C1 segment of cervical spinal cord (tissue), 14 donors: ENCODE data around the gene RAB7B.

Source experiments
- DNase-seq, 14 donors: peaks; one replicate each; lab custom pipeline; 2025; lab: John Stamatoyannopoulos, UW

The RAB7B gene

GRCh38 chr1:206022766-206023165 is 19.6 kb upstream of the RAB7B start:
- no peak for DNase-seq

DNA sequence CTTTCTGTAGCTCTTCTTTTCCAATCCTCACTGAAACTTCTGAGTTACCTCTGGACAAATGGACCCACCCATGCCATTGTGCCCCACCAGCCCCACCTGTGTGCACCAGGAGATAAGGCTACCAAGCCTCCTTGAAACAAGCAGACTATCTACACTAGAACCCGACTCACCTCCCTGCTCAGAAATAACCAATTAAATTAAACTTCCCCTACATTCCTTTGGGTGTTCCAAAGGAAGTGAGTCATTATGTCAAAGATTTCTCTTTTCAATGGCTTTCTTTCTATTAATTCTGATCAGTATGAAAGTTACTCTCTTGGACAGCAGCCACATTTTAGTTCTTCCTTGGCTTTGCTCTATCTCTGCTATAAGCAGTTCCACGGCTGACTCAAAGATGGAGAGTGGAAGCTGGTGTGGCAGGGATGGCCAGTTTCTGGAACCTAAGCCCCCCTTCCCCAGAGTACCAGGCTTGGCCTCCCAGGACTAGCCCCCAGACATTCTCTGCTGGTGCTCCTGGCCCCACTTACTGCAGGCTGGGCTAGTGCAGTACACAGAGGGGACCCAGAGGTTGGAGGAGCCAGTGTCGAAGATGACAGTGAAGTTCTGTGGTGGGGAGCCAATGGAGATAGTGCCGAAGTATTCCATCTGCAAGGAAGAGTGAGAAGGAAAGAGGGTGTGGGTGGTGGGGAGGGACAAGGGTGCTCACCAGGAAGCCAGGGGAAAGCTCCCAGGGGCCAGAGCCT is 18.6 kb upstream of the RAB7B start:
- DNase-seq, result no peak

DNA sequence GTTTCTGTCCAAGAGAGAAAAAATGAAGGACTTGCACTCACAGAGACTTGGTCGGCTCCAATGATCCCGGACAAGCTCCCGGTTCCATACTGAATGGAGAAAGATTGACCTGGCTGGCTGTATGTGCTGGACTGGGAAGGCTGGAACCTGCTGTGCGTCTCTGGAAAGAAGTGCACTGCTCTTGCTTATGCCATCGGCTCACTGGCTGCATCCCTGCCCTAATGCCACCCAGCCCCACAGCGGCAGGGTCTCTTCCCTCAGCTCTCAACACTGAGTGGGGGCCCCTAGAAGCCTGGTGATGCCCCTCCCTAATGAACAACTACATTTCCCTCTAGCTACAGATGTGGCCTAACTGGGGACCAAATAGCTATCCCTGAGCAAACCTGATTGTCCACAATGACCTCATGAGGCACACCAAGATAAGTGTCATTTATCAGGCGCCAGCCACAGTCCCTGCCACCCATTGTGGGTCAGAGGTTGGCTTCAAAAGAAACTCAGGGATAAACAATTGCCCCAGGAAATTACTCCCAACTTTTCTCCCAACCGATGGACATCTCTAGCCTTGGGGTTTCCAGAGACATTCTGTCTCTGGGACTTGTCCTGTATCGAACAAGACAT is 17.9 kb upstream of the RAB7B start:
- no peak for DNase-seq

- DNase-seq, result no peak
Observed at GRCh38 chr1:206020393-206021007, 17.3 kb upstream of the RAB7B start.

DNA sequence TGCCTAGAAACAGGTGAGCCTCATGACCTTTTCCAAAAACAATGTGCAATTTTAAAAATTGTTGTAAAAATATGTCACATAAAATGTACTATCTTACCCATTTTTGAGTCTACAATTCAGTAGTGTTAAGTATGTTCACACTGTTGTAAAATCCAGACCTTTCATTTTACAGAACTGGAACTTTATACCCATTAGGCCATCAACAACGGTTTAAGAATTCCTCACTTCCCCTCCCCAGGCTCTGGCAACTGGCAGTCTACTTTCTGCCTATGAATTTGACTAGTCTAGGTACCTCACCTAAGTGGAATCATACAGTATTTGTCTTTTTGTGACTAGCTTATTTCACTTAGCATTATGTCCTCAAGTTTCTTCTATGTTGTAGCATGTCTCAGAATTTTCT is 11.9 kb upstream of the RAB7B start:
- no peak for DNase-seq

- DNase-seq, result no peak
Observed at GRCh38 chr1:206014601-206015000, 11.4 kb upstream of the RAB7B start.

DNA sequence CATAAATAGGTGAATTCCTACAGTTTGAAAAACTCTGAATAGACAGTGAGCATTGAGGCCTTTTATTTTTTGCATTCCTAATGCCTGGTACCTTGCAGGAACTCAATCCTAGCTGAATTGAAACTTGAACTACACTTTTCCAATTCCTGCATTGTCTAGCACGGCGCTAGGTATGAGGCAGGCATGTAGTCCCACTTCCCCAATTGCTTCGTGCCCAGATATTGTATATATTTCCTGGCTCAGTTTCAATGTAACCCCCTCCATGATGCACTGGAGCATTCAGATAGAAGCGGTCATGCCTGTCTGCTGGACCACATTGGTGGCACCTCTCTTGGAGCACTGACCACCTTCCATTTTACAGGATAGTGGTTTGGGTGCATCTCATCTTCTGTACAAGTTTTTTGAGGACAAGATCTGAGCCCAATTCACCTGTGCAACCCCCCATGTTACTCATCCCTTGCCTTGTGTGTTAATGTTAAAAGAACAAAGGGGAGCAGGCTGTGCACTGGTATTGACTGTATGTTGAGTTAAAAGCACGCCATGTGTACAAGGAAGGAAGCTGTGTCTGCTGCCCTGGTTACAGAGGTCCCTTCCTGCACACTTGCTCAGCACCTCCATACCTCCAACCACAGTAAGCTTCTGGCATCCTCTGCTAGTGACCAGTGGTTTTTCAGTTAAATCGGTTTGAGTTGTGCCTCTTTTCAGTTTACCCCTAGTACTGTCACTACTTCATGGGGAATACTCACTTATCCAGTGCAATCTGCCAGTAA is 10.0 kb upstream of the RAB7B start:
- no peak for DNase-seq

DNA sequence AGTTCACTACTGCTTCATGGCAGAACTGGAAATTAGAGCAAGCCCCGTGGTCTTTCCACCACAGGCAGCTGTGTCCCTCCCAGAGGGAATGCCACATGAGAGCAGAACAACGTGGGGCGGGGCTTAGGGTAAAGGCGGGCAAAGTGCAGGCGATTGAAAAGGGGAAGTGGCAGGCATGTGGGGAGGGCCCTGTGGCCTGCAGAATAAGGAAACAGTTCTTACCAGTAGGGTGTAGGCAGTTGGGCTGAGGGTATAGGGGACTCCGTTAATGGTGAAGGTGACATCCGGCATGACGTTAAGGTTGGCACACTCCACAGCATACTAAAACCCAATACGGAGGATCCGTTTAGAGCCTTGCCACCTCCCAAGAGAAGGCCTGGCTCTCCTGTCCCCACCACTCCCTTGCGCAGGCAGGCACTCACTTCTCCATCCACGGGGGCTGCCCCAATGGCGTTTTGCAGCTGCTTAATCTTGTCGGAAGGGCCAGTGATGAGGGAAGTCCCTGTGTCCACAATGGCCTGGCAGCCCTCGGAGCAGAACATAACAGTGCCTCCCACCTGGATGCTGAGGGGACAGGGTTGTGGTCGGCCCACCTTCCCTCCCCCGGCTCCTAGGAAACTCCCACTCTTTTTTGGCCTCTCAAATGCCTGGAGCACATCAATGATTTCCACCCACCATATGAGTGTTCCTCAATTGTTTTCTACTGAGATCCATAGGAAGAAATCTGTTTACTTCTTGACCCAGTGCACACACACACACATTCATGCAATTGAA is 9.1 kb upstream of the RAB7B start:
- peak in 7 of 14 donors; percentile 36 to 74 (median 52) for DNase-seq

- no peak for DNase-seq
Observed at GRCh38 chr1:206011057-206011456, 7.9 kb upstream of the RAB7B start.

DNA sequence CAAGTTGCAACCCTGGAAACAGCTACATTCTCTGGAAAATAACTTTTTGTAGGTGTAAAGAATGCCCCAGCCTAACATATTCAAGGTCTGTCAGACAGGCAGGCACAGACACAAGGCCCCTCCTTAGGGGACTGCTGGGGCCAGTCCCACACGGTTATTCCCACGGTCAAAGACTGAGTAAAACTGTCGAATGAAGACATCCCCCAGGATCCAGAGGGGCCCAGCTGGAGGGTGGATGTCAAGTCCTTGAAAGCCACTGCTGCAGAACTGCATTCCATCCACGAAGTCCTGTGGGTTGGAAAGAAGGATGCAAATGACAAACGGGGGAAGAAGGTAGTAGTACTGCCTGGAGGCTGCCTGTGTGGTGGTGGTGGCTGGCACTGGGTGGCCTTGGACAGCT is 6.9 kb upstream of the RAB7B start:
- DNase-seq, result no peak

GRCh38 chr1:206006946-206007345 is 3.8 kb upstream of the RAB7B start:
- DNase-seq, result no peak

DNA sequence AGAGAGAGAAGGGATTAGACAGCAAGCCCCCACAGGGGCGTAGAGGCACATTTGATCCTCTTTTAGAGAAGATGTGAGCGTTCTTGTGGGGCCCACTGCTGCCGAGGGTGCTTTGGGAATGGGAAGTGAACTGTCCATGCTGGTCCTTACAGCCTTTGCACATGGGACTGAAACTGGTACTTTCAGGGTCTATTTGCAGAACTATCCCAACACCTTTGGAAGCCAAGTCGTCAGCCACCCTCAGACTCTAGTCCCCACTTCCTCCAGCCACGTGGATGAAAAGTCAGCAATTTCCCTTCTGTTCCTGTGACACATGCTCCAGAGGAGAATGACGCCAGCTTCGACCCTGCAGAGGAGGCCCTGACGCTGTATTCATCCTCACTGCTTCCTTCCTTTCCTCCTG is 2.6 kb upstream of the RAB7B start:
- DNase-seq, result no peak

- no peak for DNase-seq
Observed at GRCh38 chr1:206005234-206005633, 2.0 kb upstream of the RAB7B start.

- DNase-seq, result no peak
Observed at GRCh38 chr1:206004826-206005225, 1.6 kb upstream of the RAB7B start.

GRCh38 chr1:206003854-206004800 is 932 bp upstream of the RAB7B start:
- no peak for DNase-seq

- no peak for DNase-seq
Observed at GRCh38 chr1:206002160-206002559, 1.0 kb downstream of the RAB7B start.

- peak in 1 of 14 donors; percentile 60 for DNase-seq
Observed at GRCh38 chr1:206001476-206001888, 1.7 kb downstream of the RAB7B start.

GRCh38 chr1:206000641-206001339 is 2.4 kb downstream of the RAB7B start:
- no peak for DNase-seq

DNA sequence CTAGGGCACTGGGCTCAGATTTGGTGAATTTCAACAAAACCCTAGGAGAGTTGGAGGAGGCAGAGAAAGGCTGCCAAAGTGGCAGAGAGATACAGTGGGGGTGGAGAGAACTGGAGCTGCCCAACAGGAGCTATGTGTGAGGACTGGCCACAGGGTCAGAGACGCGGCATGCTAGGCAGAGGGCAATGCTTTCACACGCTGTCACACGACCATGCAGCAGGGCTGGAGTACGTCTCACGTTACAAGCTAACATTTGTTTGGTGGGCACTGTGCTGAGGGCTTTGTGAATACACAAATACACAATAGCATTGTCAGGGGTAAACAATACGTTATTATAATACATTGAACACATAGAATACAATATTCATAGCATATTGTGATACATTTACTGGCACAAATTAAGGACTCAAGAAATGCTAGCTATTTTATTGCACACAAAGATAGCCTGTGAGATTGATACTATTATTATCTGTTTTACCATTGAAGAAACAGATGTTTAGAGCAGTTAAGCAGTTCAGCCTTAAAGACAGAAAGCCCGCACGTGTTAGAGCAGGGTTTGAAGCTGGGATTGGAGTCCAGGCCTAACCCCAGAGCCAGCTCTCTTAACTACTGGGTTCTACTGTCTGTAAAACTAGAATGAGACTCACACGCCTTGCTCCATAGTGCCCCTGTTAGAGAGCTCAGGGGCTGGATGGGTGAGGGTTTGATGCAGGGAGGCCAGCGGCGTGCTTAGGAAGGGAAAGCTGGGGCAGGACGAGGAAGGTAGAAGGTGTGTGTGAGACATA is 4.5 kb downstream of the RAB7B start:
- peak in 6 of 14 donors; percentile 30 to 59 (median 48) for DNase-seq
